Transverse colon (tissue), 4 donors: ENCODE results near the gene PRDM2.

Source experiments
- CTCF ChIP-seq, 5 experiments: fragments of 200-600 bp in 3 of 5; fragments of 450-650 bp in 2 of 5; sonication (generic) in 3 of 5; IDR thresholded peaks; 1 replicate in 2 of 5; 2 replicates in 3 of 5; pipeline ENCODE4 v1.5.1; 2016 to 2017; ENCODE audit warnings: antibody characterized with exemption in 5 of 5, inconsistent platforms in 3 of 5, mild to moderate bottlenecking in 2 of 5, moderate library complexity in 1 of 5
- POLR2A ChIP-seq: fragments of 450-650 bp; IDR thresholded peaks from one replicate; pipeline ENCODE4 v1.6.1; 2016; ENCODE audit warnings: antibody characterized with exemption, mild to moderate bottlenecking, moderate library complexity
- POLR2AphosphoS5 ChIP-seq, 3 donors: sonication (generic); formaldehyde crosslinking; IDR thresholded peaks; one replicate each; pipeline ENCODE4 v1.6.1; 2016; ENCODE audit warnings: antibody characterized with exemption in 3 of 3

GRCh38 chr1:13761883-13762282 is 61.9 kb downstream of the PRDM2 start:
- TF ChIP-seq POLR2AphosphoS5 (IDR thresholded peaks at IDR 0.05): no peak
- no peak for TF ChIP-seq CTCF (IDR thresholded peaks at IDR 0.05)
- TF ChIP-seq POLR2A: no peak
